NCI-H1092 treated with DMSO at 0.1 percent for 48 hours (cell line): Measurements from ENCODE around the gene CD209.

Experiments used
- DNase-seq: peaks from one replicate; lab custom pipeline; 2025; lab: John Stamatoyannopoulos, UW

The CD209 gene

DNA sequence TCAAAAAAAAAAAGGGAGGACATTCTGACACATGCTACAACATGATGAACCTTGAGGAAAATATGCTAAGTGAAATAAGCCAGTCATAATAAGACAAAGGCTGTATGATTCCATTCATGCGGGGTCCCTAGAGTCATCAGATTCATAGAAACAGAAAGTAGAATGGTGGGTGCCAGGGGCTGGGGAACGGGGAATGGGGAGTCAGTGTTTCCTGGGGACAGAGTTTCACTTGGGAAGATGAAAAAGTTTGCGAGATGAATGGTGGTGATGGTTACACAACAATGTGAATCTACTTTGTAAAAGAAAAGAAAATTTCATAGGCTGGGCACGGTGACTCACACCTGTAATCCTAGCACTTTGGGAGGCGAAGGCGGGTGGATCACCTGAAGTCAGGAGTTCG is 9.3 kb downstream of the CD209 start:
- DNase-seq: no peak

DNA sequence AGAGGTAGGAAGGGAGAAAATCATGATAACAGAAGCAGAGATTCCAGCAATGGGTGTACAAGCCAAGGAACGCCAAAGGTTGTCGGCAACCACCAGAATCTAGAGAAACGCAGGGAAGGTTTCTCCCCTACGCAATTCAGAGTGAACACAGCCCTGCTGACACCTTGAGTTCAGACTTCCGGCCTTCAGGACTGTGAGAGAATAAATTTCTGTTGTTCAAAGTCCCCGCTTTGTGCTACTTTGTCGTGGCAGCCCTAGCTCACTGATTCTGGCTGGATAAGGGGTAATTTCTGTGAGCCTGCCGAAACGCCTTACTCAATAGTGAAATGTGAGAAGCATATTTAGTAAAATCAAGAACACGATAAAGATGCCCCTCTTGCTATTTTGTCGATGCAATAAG is 10.1 kb downstream of the CD209 start:
- no peak for DNase-seq

DNA sequence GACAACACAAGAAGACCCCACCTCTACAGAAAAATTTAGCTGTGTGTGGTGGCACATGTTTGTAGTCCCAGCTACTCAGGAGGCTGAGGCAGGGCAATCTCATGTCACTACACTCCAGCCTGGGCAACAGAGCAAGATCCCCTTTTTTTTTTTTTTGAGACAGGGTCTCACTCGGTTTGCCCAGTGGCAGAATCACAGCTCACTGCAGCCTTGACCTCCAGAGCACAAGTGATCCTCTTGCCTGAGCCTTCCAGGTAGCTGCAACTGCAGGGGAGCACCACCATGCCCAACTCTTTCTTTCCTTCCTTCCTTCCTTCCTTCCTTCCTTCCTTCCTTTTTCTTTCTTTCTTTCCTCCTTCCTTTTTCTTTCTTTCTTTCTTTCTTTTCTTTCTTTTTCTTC is 11.2 kb downstream of the CD209 start:
- DNase-seq: no peak

DNA sequence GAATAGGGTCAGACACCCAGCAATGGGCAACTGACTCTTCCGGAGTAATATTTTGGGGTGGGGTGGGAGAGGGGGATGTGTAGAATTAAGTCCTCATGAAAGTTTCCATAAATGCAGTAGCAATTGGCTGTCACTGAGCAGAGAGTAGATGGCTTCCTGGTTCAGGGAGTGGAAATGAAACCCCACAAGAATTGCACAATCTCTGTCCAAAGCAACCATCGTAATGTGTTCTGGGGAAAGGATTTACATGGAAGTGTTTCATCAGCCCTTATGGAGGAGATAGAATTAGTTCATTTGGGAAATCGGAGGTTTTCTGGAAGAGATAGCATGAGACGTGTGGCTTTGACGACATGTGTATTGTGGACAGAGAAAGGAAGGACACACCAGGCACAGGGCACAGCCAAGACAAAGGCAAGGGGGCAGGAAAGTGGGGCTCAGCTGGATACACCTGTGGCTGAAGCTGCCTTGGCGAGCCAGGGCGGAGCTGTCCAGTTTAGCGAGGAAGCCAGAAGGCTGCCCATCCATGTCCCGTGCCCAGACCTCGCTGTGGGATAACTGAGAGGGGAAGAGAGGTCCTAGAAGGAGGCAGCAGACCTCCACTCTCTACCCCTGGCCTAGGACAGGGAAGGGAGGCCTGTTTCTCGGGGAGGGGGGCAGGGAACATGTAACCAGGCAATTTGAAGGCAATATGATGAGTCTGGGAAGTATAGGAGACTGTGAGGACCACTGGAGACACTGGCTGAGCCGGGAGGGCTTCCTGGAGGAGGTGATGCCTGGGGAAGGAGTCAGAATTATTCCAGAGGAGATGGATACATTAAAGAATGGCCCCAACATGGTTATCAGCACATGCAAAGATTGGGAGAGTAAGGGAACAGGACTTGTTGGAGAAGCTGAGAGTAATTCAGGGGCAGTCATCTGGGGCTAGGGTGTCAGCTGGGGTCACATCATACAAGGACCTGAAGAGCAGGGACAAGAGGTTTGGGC is 12.8 kb downstream of the CD209 start:
- no peak for DNase-seq

DNA sequence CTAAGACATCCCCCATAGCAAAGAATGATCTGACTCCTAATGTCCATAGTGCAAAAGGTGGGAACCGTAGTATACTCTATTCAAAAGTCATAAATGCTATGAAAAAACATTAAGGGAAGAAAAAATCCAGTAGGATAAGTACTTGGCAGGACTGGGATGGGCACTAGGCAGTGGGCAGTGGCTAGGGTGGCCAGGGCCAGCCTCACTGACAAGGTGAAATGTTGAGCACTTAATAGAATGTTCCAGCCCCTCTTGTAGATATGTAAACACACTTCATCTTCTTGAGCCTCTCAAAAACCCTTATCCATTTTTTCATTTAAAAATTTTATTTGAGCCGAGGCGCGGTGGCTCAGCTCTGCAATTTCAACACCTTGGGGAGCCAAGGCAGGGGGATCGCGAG is 14.0 kb downstream of the CD209 start:
- no peak for DNase-seq

DNA sequence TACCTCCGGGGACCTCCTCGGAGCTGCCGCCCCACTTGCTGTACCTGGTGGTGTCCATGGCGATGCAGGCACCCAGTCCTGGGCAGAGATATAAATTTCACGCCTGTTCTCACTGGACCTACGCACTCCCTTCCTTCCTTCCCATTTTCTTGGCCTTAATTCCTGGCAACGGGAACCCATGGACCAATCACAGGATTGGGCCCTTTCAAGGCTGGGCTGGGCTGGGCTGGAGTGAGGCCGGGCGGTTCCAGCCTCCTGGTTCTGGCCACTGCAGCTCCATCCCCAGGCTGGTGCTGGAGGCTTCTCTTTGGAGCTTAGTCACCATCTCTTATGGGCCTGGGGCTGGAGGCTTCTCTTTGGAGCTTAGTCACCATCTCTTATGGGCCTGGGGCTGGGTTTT is 15.3 kb downstream of the CD209 start, which contains the start of gene CLEC4G:
CLEC4G (minus strand) TSS at position 66 of the 400 bp plus-strand sequence; CDS start at position 58, 8 bp downstream.
- no peak for DNase-seq

- DNase-seq: no peak
Observed at GRCh38 chr19:7731615-7732014, 15.7 kb downstream of the CD209 start.

- DNase-seq: no peak
Observed at GRCh38 chr19:7731218-7731595, 16.1 kb downstream of the CD209 start.

DNA sequence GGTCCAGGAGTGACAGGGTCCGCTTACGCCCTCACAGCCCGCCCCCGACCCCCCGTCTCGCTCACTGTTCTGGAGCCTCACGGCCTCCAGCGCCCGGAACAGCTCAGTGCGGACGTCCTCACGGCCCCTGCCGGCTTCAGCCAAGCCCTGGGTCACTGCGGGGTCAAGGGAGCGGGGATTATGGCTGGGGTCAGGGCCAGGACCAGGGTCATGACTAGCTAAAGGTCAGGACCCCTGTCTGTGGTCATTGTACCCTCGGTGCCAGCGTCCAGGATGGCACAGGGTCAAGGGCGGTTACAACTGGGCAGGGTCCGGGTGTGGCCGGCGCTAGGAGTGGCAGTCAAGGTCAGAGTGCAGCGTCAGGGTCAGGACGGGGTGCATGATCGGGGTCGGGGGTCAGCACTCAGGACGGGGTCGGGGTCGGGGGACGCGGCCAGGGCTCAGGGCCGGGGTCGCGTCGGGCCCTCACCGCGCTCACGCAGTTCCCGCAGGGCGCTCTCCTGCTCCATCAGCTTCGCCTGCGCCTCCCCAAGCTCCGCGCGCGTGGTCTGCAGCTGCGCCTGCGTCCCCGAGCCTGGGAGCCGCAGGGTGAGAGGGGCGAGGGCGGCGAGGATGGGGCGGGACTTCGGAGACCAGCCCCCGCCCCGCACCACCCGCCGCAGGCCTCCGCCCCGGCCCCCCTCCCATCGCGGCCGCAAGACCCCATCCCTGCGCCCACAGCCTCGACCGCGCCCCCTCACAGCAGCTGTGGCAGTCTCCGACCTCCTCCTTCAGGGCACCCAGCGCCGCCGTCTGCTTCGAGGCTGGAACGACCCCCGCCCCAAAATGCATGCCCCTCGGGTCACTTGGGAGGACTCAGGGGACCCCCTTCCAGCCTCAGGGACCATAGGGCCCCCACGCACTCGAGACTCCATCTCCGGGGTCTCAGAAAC is 16.8 kb downstream of the CD209 start:
- no peak for DNase-seq

DNA sequence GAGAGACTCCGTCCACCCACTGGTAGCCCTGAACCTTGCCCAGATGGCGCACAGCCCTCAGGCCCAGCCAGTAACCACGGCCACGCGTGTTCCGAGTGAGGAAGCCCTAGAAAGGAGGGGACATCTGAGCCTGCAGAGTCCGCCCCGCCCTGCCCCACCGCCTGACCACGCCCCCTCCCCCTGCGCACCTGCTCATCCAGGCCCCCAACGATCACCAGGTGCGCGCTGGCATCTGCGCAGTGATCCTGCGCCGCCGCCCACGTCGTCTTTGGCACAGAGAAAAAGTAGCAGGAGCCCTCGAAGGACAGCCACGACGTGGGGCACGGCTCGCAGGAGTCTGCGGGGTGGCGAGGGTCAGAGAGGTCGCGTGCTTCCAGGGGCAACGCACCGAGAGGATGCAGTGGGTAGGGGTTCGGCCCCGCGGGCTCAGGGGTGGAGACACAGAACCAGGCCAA is 17.5 kb downstream of the CD209 start:
- no peak for DNase-seq

DNA sequence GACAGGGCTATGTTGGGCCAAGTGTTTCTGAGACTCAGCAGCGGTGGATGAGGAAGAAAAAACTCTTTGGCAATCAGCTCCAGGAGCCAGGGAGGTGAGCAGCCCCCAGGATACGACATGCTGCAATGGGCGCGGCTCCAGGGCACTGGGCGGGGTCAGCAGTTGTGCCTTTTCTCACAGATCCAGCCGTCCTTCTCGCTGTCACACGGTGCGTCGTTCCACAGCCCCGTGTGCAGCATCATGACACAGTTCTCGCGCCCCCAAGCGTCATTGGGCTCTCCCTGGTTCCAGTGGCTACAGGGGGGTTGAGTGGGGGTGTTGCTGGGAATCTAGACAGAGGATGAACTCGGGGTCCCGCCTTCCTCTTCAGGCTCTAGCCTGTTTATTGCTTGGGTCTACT is 18.1 kb downstream of the CD209 start:
- DNase-seq: no peak

GRCh38 chr19:7725791-7726190 is 21.5 kb downstream of the CD209 start:
- no peak for DNase-seq

- peak; percentile 53 for DNase-seq
Observed at GRCh38 chr19:7722231-7722651, 25.1 kb downstream of the CD209 start.

- no peak for DNase-seq
Observed at GRCh38 chr19:7720351-7720750, 27.0 kb downstream of the CD209 start.

DNA sequence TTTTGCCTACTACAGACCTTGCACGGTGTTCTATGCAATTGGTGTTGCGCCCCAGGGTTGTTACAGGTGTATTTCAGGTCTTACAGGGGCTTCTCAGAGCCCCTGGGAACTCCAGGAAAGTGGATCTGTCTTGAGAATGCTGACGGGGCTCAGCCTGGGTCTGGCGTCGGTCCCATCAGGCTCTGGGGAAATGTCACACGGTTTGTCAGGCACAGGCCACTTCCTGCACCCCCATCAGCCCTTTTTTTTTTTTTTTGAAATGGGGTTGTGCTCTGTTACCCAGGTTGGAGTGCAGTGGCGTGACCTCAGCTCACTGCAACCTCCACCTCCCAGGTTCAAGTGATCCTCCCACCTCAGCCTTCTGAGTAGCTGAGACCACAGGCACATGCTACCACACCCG is 28.7 kb downstream of the CD209 start:
- no peak for DNase-seq

DNA sequence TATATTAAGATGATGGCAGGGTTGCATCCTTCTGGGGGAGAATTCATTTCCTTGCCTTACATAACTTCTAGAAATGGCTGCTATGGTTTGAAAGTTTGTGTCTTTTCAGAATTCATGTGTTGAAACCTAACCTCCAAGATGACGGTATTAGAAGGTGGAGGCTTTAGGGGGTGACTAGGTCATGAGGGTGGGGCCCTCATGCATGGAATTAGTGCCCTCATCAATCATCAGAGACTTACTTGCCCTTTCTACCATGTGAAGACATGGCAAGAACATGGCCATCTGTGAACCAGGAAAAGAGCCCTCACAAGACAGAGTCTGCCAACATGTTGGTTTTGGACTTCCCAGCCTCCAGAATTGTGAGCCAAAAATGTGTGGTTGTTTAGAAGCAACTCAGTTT is 30.6 kb downstream of the CD209 start:
- no peak for DNase-seq

GRCh38 chr19:7715671-7716070 is 31.7 kb downstream of the CD209 start:
- no peak for DNase-seq

- DNase-seq: no peak
Observed at GRCh38 chr19:7710616-7711015, 36.7 kb downstream of the CD209 start.

DNA sequence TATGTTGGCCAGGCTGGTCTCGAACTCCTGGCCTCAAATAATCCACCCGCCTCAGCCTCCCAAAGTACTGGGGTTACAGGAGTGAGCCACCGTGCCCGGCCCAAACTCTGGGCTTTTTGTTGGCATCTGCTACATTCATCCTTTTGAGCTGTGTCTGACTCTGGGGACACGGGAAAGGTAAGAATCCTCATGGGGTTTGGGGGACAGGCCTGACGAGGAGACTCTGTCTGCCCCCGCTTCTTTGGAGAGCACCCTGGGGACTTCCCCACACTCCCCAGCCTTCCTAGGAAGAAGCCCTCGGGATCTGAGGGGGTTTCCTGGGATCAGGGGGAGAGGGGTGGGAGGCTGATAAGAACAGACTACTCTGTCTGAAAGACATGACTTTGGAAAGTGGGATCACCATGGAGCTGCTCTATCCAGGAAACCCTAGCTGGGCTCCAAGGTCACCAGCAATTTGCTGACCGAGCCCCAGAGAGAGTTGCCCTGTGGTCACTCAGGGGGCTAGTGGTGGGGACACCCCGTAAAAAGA is 37.3 kb downstream of the CD209 start:
- no peak for DNase-seq

GRCh38 chr19:7706955-7707456 is 40.3 kb downstream of the CD209 start:
- no peak for DNase-seq

DNA sequence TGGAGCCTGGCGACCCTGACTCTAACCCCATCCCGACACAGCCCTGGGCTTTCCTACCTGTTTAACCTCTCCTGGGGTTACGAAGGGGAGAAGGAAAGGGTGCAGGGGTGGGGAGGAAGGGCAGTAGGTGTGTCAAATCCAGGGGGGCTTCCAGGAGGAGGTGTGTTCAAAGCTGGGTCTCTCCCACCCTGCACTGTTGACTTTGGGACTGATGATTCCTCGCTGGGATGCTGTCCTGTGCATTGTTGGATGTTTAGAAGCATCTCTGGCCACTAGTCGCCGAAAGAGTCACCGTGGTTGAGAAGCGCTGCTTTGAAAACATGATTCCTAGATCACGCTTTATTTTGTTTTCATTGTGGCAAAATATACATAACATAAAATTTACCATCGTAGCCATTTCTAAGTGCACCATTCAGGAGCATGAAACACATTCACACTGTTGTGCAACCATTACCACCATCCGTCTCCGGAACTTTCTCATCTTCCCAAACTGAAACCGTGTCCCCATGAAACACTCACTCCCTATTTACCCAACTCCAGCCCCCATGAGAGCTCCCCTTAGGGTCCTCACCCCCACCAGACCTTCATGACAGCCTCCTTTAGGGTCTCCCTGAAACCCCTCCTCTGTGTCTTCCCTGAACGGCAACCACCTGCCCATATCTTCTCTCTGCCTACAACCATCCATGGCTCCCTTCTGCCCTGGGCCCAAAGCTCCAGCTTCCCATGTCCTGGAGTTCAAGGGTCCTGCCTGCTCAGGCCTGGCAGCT is 41.0 kb downstream of the CD209 start:
- no peak for DNase-seq
